ENCODE measurements around the gene WDR4.

DNA sequence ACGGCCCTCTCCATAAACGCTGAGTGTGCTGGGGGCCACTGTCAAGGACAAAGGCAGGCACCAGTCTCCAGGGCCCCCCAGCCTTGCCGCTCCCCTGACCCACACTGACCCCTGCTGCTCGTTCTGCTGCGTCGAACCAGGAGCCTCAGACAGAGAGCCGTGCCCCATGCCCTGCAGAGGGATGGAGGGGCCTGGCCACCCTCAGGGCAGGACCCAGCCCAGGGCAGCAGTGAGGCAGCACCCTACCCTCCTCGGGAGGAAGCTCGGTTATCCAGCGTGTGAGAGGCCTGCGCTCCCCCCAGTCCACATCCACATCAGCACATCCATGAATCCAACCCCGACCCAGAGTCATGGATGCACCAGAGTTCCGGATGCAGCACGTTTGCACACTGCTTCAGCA is 15.1 kb downstream of the WDR4 start:
- TF ChIP-seq, protein P1, sequence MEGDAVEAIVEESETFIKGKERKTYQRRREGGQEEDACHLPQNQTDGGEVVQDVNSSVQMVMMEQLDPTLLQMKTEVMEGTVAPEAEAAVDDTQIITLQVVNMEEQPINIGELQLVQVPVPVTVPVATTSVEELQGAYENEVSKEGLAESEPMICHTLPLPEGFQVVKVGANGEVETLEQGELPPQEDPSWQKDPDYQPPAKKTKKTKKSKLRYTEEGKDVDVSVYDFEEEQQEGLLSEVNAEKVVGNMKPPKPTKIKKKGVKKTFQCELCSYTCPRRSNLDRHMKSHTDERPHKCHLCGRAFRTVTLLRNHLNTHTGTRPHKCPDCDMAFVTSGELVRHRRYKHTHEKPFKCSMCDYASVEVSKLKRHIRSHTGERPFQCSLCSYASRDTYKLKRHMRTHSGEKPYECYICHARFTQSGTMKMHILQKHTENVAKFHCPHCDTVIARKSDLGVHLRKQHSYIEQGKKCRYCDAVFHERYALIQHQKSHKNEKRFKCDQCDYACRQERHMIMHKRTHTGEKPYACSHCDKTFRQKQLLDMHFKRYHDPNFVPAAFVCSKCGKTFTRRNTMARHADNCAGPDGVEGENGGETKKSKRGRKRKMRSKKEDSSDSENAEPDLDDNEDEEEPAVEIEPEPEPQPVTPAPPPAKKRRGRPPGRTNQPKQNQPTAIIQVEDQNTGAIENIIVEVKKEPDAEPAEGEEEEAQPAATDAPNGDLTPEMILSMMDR (IDR thresholded peaks at IDR 0.05) = no peak
- TF ChIP-seq, protein P2, sequence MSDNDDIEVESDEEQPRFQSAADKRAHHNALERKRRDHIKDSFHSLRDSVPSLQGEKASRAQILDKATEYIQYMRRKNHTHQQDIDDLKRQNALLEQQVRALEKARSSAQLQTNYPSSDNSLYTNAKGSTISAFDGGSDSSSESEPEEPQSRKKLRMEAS (IDR thresholded peaks at IDR 0.05; ENCODE audit: low read depth) = no peak
- TF ChIP-seq MXI1 (IDR thresholded peaks at IDR 0.05; ENCODE audit: low read depth, low read length) (no peak), GATA2 (CRISPR knock-in tag; IDR thresholded peaks at IDR 0.05) (no peak), POLR2AphosphoS5 (IDR thresholded peaks at IDR 0.05; ENCODE audit: low read depth, low read length) (no peak), TAF1 (IDR thresholded peaks at IDR 0.05; ENCODE audit: borderline replicate concordance, low read depth, low read length) (no peak), JUND (IDR thresholded peaks at IDR 0.05) (no peak)
